Suppressor macrophage treated with lipopolysaccharide for 4 hours (primary cell): ENCODE measurements around the gene PNN.
"Not testable (repeated sequence)": the region's sequence is repeated elsewhere in the genome, so short reads cannot be mapped to it uniquely, and the experiment has no call there.

Experiments used
- DNase-seq: peaks from one replicate; pipeline ENCODE4 v3.0.0-alpha.2; 2020

Gene PNN

GRCh38 chr14:39181693-39182047, 6.6 kb downstream of the PNN start:
- DNase-seq, result no peak

- DNase-seq, result no peak
Observed at GRCh38 chr14:39182770-39183684, 8.0 kb downstream of the PNN start.

- not testable (repeated sequence) for DNase-seq
Observed at GRCh38 chr14:39183685-39184003, 8.6 kb downstream of the PNN start.

- no peak for DNase-seq
Observed at GRCh38 chr14:39184628-39185255, 9.7 kb downstream of the PNN start.

GRCh38 chr14:39185256-39186049, 10.4 kb downstream of the PNN start:
- DNase-seq, result no peak

- DNase-seq, result no peak
Observed at GRCh38 chr14:39186941-39187525, 12.0 kb downstream of the PNN start.

GRCh38 chr14:39203659-39204606, 28.9 kb downstream of the PNN start:
- no peak for DNase-seq

DNA sequence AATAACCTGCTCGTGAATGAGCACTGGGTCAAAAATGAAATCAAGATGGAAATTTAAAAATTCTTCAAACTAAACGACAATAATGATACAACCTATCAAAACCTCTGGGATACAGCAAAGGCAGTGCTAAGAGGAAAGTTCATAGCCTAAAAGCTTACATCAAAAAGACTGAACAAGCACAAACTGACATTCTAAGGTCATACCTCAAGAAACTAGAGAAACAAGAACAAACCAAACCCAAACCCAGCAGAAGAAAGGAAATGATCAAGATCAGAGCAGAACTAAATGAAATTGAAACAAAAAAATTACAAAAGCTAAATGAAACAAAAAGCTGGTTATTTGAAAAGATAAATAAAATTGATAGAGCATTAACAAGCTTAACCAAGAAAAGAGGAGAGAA, 32.4 kb downstream of the PNN start:
- DNase-seq, result not testable (repeated sequence)

- DNase-seq, result no peak
Observed at GRCh38 chr14:39211109-39211741, 36.2 kb downstream of the PNN start.

DNA sequence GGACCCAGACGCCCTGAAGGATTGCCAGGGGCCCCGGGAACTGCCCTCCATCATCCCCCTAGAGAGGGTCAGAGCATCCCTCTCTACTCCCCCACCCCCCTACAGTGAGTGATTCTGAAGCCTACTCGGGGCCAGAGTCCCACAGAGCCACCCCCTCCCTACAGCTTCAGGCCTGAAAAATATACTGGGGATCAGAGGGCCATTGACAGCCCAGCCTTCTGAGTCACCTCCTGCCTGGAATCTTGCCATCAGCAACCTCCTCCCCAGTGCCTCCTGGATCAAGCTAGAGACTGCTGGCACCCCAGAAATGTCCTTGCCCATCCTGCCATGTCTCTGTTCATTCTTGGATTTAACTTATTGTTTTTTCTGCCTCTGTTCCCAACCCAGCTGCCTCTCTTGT, 37.0 kb downstream of the PNN start:
- no peak for DNase-seq

- no peak for DNase-seq
Observed at GRCh38 chr14:39212693-39213092, 37.6 kb downstream of the PNN start.

DNA sequence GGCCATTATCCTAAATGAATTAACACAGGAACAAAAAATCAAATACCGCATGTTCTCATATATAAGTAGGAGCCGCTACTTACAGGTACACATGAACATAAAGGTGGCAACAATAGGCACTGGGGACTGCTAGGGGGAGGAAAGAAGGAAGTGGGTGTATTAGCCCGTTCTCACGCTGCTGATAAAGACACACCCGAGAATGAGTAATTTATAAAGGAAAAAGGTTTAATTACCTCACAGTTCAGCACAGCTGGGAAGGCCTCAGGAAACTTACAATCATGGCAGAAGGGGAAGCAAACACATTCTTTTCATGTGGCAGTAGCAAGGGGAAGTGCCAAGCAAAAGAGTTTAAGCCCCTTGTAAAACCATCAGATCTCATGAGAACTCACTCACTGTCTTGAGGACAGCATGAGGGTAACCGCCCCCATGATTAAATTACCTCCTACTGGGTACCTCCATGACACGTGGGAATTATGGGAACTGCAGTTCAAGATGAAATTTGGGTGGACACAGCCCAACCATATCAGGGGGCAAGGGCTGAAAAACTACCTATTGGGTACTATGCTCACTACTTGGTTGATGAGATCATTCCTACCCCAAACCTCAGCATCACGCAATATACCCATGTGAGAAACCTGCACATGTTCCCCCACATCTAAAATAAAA, 42.3 kb downstream of the PNN start:
- no peak for DNase-seq

DNA sequence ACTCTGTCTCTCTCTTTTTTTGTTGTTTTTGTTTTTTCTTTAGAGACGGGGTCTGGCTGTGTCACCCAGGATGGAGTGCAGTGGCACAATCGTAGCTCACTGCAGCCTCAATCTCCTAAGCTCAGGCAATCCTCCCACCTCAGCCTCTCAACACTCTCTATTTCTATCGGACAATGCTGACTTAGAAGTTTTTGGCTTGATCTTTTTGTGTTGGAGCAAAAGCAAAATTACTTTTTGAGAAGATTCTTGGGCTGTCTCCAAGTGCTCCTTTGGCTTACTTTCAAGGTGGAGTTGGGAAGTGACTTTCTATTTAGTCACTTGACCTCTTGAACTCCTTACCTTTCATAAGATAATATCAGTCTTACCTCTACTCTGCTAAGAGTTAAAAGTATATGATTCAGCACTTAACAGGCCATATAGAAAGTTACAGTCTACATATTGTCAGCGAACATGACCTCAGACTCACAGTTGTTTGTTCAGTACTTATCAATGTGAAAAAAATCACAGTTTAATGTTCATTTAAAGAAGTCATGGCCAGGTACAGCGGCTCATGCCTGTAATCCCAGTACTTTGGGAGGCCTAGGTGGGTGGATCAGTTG, 43.2 kb downstream of the PNN start:
- no peak for DNase-seq

DNA sequence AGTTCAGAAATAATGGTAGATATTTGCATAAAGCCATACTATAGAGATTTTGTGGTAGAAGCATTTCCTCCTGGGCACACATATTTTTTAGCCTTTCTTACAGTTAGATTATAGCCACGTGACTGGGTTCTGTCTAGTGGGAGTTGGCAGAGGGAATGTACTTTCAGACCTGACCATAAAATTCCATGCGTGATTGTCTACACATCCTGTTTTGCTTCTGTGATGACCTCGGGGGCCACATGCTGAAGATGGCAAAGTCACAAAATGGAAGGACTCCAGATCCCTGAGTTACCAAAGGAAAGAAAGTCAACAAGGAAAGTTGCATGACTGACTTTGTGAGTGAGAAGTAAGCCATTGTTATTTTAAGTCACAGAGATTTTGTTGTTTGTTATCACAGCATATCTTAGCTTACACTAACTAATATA, 44.0 kb downstream of the PNN start:
- no peak for DNase-seq

- not testable (repeated sequence) for DNase-seq
Observed at GRCh38 chr14:39220473-39220872, 45.4 kb downstream of the PNN start.

GRCh38 chr14:39228044-39228443, 53.0 kb downstream of the PNN start:
- no peak for DNase-seq

GRCh38 chr14:39228509-39229221, 53.6 kb downstream of the PNN start:
- no peak for DNase-seq

DNA sequence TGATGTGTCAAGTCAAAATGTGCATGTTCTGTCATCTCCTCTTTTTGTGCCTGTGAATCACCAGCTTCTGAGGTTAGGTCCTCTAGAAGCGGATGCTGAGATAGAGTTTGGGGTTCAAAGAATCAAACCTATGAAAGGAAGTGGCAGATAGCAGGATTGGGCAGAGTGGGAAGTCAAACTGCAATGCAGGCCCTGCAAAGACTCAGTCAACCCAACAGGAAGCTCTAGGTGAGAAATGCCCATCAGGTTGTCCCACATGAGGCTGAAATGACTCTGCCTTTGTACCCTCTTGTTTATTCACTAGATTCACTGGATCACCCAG, 54.1 kb downstream of the PNN start:
- DNase-seq, result no peak

- DNase-seq, result no peak
Observed at GRCh38 chr14:39229601-39230110, 54.6 kb downstream of the PNN start.
